HL-60 (cell line): ENCODE measurements around the gene ANO10.

ENCODE experiments used
- CTCF ChIP-seq: IDR thresholded peaks from one replicate; pipeline ENCODE4 v1.5.1; 2011; ENCODE audit warnings: low read length, control low read depth, inconsistent platforms; ENCODE audit not compliant: insufficient read depth
- GABPA ChIP-seq: IDR thresholded peaks from 2 replicates; pipeline ENCODE4 v1.6.1; 2012; ENCODE audit warnings: low read depth
- POLR2AphosphoS5 ChIP-seq: IDR thresholded peaks from 2 replicates; pipeline ENCODE4 v1.6.1; 2012; ENCODE audit warnings: low read depth
- REST ChIP-seq: IDR thresholded peaks from 2 replicates; pipeline ENCODE4 v1.6.1; 2012; ENCODE audit warnings: low read depth; ENCODE audit not compliant: insufficient replicate concordance

GRCh38 chr3:43461345-43461744, 160.5 kb downstream of the ANO10 start:
- no peak for TF ChIP-seq CTCF
- no peak for TF ChIP-seq POLR2AphosphoS5
- no peak for TF ChIP-seq GABPA
- TF ChIP-seq REST: no peak
